Fibroblast of pulmonary artery (primary cell): ENCODE measurements around the gene NTSR2.

Source experiments
- DNase-seq: peaks from one replicate; pipeline ENCODE4 v3.0.0-alpha.2; 2010; ENCODE audit warnings: low read depth
- H3K4me3 ChIP-seq: replicated peaks from 2 replicates; pipeline ENCODE4 v1.5.1; 2011; ENCODE audit warnings: low read depth, mild to moderate bottlenecking, control low read depth, low read length, moderate library complexity
- TF ChIP-seq, protein P1 (sequence below): IDR thresholded peaks from 2 replicates; pipeline ENCODE4 v1.5.1; 2011; ENCODE audit warnings: mild to moderate bottlenecking, control low read depth, low read length, inconsistent platforms; ENCODE audit errors: missing control alignments

NTSR2 gene

GRCh38 chr2:11612553-11613215 lies 57.3 kb downstream of the NTSR2 start:
- no peak overlapping the region for H3K4me3 ChIP-seq
- TF ChIP-seq, protein P1, sequence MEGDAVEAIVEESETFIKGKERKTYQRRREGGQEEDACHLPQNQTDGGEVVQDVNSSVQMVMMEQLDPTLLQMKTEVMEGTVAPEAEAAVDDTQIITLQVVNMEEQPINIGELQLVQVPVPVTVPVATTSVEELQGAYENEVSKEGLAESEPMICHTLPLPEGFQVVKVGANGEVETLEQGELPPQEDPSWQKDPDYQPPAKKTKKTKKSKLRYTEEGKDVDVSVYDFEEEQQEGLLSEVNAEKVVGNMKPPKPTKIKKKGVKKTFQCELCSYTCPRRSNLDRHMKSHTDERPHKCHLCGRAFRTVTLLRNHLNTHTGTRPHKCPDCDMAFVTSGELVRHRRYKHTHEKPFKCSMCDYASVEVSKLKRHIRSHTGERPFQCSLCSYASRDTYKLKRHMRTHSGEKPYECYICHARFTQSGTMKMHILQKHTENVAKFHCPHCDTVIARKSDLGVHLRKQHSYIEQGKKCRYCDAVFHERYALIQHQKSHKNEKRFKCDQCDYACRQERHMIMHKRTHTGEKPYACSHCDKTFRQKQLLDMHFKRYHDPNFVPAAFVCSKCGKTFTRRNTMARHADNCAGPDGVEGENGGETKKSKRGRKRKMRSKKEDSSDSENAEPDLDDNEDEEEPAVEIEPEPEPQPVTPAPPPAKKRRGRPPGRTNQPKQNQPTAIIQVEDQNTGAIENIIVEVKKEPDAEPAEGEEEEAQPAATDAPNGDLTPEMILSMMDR = no peak
- no peak for DNase-seq

DNA sequence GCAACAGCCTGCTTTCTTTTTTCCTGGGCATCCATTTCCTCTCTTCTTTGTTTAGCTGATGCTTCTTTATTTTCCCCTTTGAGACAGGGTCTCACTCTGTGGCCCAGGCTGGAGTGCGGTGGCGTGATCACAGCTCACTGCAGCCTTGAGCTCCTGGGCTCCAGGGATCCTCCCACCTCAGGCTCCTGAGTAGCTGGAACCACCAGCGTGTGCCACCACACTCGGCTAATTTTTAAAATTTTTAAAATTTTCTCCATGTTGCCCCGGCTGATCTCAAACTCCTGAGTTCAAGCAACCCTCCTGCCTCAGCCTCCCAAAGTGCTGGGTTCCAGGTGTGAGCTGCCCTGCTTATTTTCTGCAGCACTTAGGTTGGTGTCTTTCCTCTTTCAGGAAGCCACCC lies 58.7 kb downstream of the NTSR2 start:
- no peak overlapping the region for H3K4me3 ChIP-seq
- TF ChIP-seq, protein P1 = no peak
- DNase-seq = no peak

DNA sequence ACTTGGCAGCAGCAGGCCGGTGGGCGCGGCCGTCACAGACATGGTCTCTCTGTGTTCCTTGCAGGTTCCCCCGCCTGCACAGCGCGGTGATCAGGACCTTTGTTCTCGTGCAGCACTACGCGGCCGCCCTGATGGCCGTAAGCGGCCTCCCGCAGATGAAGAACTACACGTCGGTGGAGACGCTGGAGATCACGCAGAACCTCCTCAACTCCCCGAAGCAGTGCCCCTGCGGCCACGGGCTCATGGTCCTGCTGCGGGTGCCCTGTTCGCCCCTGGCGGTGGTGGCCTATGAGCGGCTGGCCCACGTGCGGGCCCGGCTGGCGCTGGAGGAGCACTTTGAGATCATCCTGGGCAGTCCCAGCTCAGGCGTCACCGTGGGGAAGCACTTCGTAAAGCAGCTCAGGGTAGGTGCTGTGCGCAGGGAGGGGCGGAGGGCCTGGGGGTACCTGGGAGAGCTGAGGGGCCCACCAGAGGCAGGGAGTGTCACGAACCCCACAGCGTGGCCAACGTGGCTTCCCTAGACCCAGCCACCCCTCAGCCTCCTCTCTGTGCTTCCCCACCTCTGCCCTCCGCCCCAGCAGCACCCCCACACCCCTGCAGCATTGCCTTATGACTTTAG lies 59.3 kb downstream of the NTSR2 start:
- TF ChIP-seq, protein P1 = no peak

More for the DNA sequence above, 59.3 kb downstream of the NTSR2 start:
- no peak overlapping the region for H3K4me3 ChIP-seq
- DNase-seq = no peak
